ENCODE measurements around the gene FGD5. TPM values are rescaled to one million over a fixed set of nuclear protein-coding genes. Genes with fewer than 3 reads are reported as not detected.

The FGD5 gene
- polyA plus RNA-seq, 3 donors, result 21.5 to 27.7 (median 22.9) TPM

GRCh38 chr3:14814411-14814871 lies 4.3 kb upstream of the FGD5 start:
- DNase-seq (ENCODE audit: extremely low read depth in 1 of 11, low read depth in 9 of 11, low spot score in 4 of 11), result no peak

GRCh38 chr3:14816359-14816758 lies 2.4 kb upstream of the FGD5 start:
- no peak for DNase-seq (ENCODE audit: extremely low read depth in 1 of 11, low read depth in 9 of 11, low spot score in 4 of 11)

GRCh38 chr3:14819671-14820070 lies 909 bp downstream of the FGD5 start:
- DNase-seq (ENCODE audit: extremely low read depth in 1 of 11, low read depth in 9 of 11, low spot score in 4 of 11), result no peak

- DNase-seq (ENCODE audit: extremely low read depth in 1 of 11, low read depth in 9 of 11, low spot score in 4 of 11), result no peak
These were observed 1.4 kb downstream of the FGD5 start for GRCh38 chr3:14820156-14820555.

- DNase-seq (ENCODE audit: extremely low read depth in 1 of 11, low read depth in 9 of 11, low spot score in 4 of 11), result no peak
These were observed 2.4 kb downstream of the FGD5 start for GRCh38 chr3:14821151-14821550.

GRCh38 chr3:14822134-14822533 lies 3.4 kb downstream of the FGD5 start:
- DNase-seq (ENCODE audit: extremely low read depth in 1 of 11, low read depth in 9 of 11, low spot score in 4 of 11), result no peak

- no peak for DNase-seq (ENCODE audit: extremely low read depth in 1 of 11, low read depth in 9 of 11, low spot score in 4 of 11)
These were observed 4.1 kb downstream of the FGD5 start for GRCh38 chr3:14822670-14823390.

- no peak for DNase-seq (ENCODE audit: extremely low read depth in 1 of 11, low read depth in 9 of 11, low spot score in 4 of 11)
These were observed 4.6 kb downstream of the FGD5 start for GRCh38 chr3:14823393-14823792.

- DNase-seq (ENCODE audit: extremely low read depth in 1 of 11, low read depth in 9 of 11, low spot score in 4 of 11), result no peak
These were observed 5.3 kb downstream of the FGD5 start for GRCh38 chr3:14823910-14824629.

GRCh38 chr3:14824646-14825045 lies 5.9 kb downstream of the FGD5 start:
- no peak for DNase-seq (ENCODE audit: extremely low read depth in 1 of 11, low read depth in 9 of 11, low spot score in 4 of 11)

- DNase-seq (ENCODE audit: extremely low read depth in 1 of 11, low read depth in 9 of 11, low spot score in 4 of 11), result no peak
These were observed 7.3 kb downstream of the FGD5 start for GRCh38 chr3:14826069-14826468.

- no peak for DNase-seq (ENCODE audit: extremely low read depth in 1 of 11, low read depth in 9 of 11, low spot score in 4 of 11)
These were observed 9.0 kb downstream of the FGD5 start for GRCh38 chr3:14827776-14828175.

- no peak for DNase-seq (ENCODE audit: extremely low read depth in 1 of 11, low read depth in 9 of 11, low spot score in 4 of 11)
These were observed 11.0 kb downstream of the FGD5 start for GRCh38 chr3:14829811-14830210.

GRCh38 chr3:14831916-14832450 lies 13.2 kb downstream of the FGD5 start:
- DNase-seq (ENCODE audit: extremely low read depth in 1 of 11, low read depth in 9 of 11, low spot score in 4 of 11), result no peak

- no peak for DNase-seq (ENCODE audit: extremely low read depth in 1 of 11, low read depth in 9 of 11, low spot score in 4 of 11)
These were observed 14.4 kb downstream of the FGD5 start for GRCh38 chr3:14832975-14833722.

GRCh38 chr3:14834121-14834520 lies 15.4 kb downstream of the FGD5 start:
- no peak for DNase-seq (ENCODE audit: extremely low read depth in 1 of 11, low read depth in 9 of 11, low spot score in 4 of 11)

GRCh38 chr3:14834807-14835466 lies 16.2 kb downstream of the FGD5 start:
- no peak for DNase-seq (ENCODE audit: extremely low read depth in 1 of 11, low read depth in 9 of 11, low spot score in 4 of 11)

- no peak for DNase-seq (ENCODE audit: extremely low read depth in 1 of 11, low read depth in 9 of 11, low spot score in 4 of 11)
These were observed 17.3 kb downstream of the FGD5 start for GRCh38 chr3:14836049-14836468.

GRCh38 chr3:14837186-14837877 lies 18.6 kb downstream of the FGD5 start:
- no peak for DNase-seq (ENCODE audit: extremely low read depth in 1 of 11, low read depth in 9 of 11, low spot score in 4 of 11)
